HG03135 (cell line): Measurements from ENCODE around the gene GREB1.

Source experiments
- ATAC-seq: cut with Tn5 transposase; IDR thresholded peaks from one replicate; pipeline ENCODE4 v1.9.1; 2021; ENCODE audit warnings: mild to moderate bottlenecking, moderate library complexity; ENCODE audit not compliant: unreplicated experiment

GREB1 gene

GRCh38 chr2:11509657-11510360 lies 24.0 kb upstream of the GREB1 start:
- ATAC-seq, result no peak

- no peak for ATAC-seq
These were observed 21.4 kb upstream of the GREB1 start for GRCh38 chr2:11512431-11512830.

- no peak for ATAC-seq
These were observed 20.5 kb upstream of the GREB1 start for GRCh38 chr2:11513319-11513718.

- no peak for ATAC-seq
These were observed 19.6 kb upstream of the GREB1 start for GRCh38 chr2:11514081-11514730.

- no peak for ATAC-seq
These were observed 18.9 kb upstream of the GREB1 start for GRCh38 chr2:11514904-11515303.

- ATAC-seq, result no peak
These were observed 18.3 kb upstream of the GREB1 start for GRCh38 chr2:11515490-11515981.

- no peak for ATAC-seq
These were observed 16.7 kb upstream of the GREB1 start for GRCh38 chr2:11516984-11517648.

GRCh38 chr2:11517906-11518305 lies 15.9 kb upstream of the GREB1 start:
- no peak for ATAC-seq

- ATAC-seq, result no peak
These were observed 13.7 kb upstream of the GREB1 start for GRCh38 chr2:11520092-11520693.

GRCh38 chr2:11521775-11522174 lies 12.1 kb upstream of the GREB1 start:
- ATAC-seq, result no peak

- no peak for ATAC-seq
These were observed 9.4 kb upstream of the GREB1 start for GRCh38 chr2:11524470-11524869.

GRCh38 chr2:11525762-11526161 lies 8.1 kb upstream of the GREB1 start:
- ATAC-seq, result no peak

- no peak for ATAC-seq
These were observed 6.8 kb upstream of the GREB1 start for GRCh38 chr2:11527001-11527400.

GRCh38 chr2:11528228-11528627 lies 5.6 kb upstream of the GREB1 start:
- ATAC-seq, result no peak

GRCh38 chr2:11530864-11531465 lies 2.9 kb upstream of the GREB1 start:
- no peak for ATAC-seq

GRCh38 chr2:11532416-11533055 lies 1.3 kb upstream of the GREB1 start:
- no peak for ATAC-seq

- no peak for ATAC-seq
These were observed 363 bp downstream of the GREB1 start for GRCh38 chr2:11534071-11534745.

GRCh38 chr2:11534746-11535484 lies 1.1 kb downstream of the GREB1 start:
- ATAC-seq, result no peak

- no peak for ATAC-seq
These were observed 2.1 kb downstream of the GREB1 start for GRCh38 chr2:11535899-11536344.
